ENCODE measurements around the gene LAMA2. TPM values are rescaled to one million over a fixed set of nuclear protein-coding genes. Genes with fewer than 3 reads are reported as not detected.

Gene LAMA2
- total and polyA plus RNA-seq, 2 of the 8 experiments (the other 6 are each of a cell fraction or from before 2014, with no cell fraction given) = 1.3 to 3.8 TPM

DNA sequence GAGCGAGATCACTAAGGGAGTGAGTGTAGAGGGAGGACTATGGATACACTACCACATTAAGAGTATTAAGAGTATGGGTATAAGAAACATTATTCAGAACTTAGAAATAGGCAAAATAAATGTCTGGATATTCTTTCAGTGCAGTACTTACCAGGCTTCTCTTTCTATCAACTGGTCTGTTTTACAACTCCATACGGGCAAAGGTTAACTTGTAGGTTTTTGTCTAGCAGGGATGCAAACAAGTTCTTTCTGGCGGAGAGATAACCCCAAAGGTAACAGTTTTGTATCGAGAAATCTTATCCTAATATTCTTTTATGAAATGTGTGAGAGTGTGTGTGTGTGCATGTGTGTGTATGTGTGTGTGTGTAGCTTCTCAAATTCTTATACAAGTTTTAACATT is 640.9 kb downstream of the LAMA2 start:
- Histone ChIP-seq H3K4me3 (ENCODE audit: extremely low read depth in 1 of 4, insufficient read depth in 2 of 4, low read depth in 3 of 4, low read length in 4 of 4) (no peak overlapping the region), H3K9me3 (ENCODE audit: insufficient read depth in 2 of 2, low read depth in 1 of 2, low read length in 1 of 2) (no peaks in the 10 kb centered on the region), H3K36me3 (ENCODE audit: control insufficient read depth in 2 of 4, insufficient read depth in 4 of 4, low read length in 3 of 4) (no peaks in the 10 kb centered on the region), H3K4ac (replicated peaks; ENCODE audit: insufficient read length, low read depth, low read length) (no peak overlapping the region), H3K4me1 (replicated peaks in 1 of 4; ENCODE audit: control insufficient read depth in 3 of 4, insufficient read depth in 4 of 4, low read length in 3 of 4) (no peaks in the 10 kb centered on the region), H4K20me1 (replicated peaks in 1 of 2; ENCODE audit: control insufficient read depth in 1 of 2, insufficient read depth in 2 of 2, low read length in 2 of 2) (no peaks in the 10 kb centered on the region), H2BK120ac (replicated peaks; ENCODE audit: low read depth, low read length) (no peak overlapping the region), H3K56ac (replicated peaks; ENCODE audit: insufficient read length, low read depth, low read length) (no peak overlapping the region), H3K79me2 (ENCODE audit: control insufficient read depth in 1 of 2, insufficient read depth in 2 of 2, low read length in 2 of 2) (no peaks in the 10 kb centered on the region), H2BK5ac (ENCODE audit: low read depth, low read length) (no peak overlapping the region), H2AK5ac (ENCODE audit: low read depth, low read length) (no peak overlapping the region), H3K23ac (ENCODE audit: insufficient read length) (no peak overlapping the region), H3K14ac (ENCODE audit: insufficient read length) (no peak overlapping the region), H3K4me2 (ENCODE audit: insufficient read depth in 1 of 2, low read depth in 2 of 2, low read length in 2 of 2) (no peak overlapping the region), H2BK12ac (ENCODE audit: low read depth, low read length) (no peak overlapping the region), H2AFZ (ENCODE audit: low read length) (no peak overlapping the region), H3K23me2 (ENCODE audit: low read depth, low read length) (no peaks in the 10 kb centered on the region), H4K5ac (ENCODE audit: insufficient read length, low read depth, low read length) (no peak overlapping the region), H4K91ac (replicated peaks; ENCODE audit: insufficient read length, low read length) (no peak overlapping the region), H2BK15ac (ENCODE audit: low read length) (no peak overlapping the region), H2BK20ac (ENCODE audit: low read length) (no peak overlapping the region), H3K27ac (ENCODE audit: low read depth, low read length) (no peak overlapping the region), H3K18ac (ENCODE audit: extremely low read depth, low read length) (no peak overlapping the region), H4K8ac (ENCODE audit: extremely low read depth, insufficient read depth, low read length) (no peak overlapping the region), H3K27me3 (replicated peaks in 1 of 4; ENCODE audit: control insufficient read depth in 3 of 4, extremely low read depth in 1 of 4, insufficient read depth in 3 of 4, low read length in 3 of 4) (no peaks in the 10 kb centered on the region), H3K9ac (replicated peaks in 1 of 4; ENCODE audit: extremely low read depth in 1 of 4, low read depth in 3 of 4, low read length in 3 of 4) (no peak overlapping the region), H3K79me1 (ENCODE audit: low read depth, low read length) (no peaks in the 10 kb centered on the region)
- FAIRE-seq = no peak
- WGBS, 2 experiments (ENCODE audit: extremely low coverage in 1 of 2, insufficient coverage in 1 of 2, insufficient read length in 1 of 2, insufficient replicate concordance in 2 of 2, low coverage in 1 of 2, low lambda C conversion rate in 2 of 2, missing lambda C conversion rate in 1 of 2) = 90% methylated on average over 4 of the region's 4 CpGs; no CpG with 5 or more reads in 1 of the 2 experiments
- DNase-seq (ENCODE audit: low read depth in 1 of 2, low spot score in 2 of 2) = no peak
- ChIA-PET POLR2A (ENCODE audit: partially characterized antibody) (no interaction called here), CTCF (ENCODE audit: partially characterized antibody) (interaction anchor here (1.1 to 1.6 kb wide), 2 partner anchors 24 to 58 kb away, joined by 3 to 4 read pairs; no protein-coding TSS in a partner anchor)
- no peak for TF ChIP-seq CBX8 (IDR thresholded peaks at IDR 0.05; ENCODE audit: borderline replicate concordance, low read depth, low read length)
- TF ChIP-seq BCL11A (IDR thresholded peaks at IDR 0.05; ENCODE audit: low read depth in 2 of 2, low read length in 2 of 2) = no peak
- no peak for TF ChIP-seq PHF8 (conservative IDR thresholded peaks at IDR 0.05; ENCODE audit: low read depth, low read length)
